Vagina (tissue), 2 donors: Measurements from ENCODE around the gene TOP3B. TPM values are rescaled to one million over a fixed set of nuclear protein-coding genes. Genes with fewer than 3 reads are reported as not detected.

Experiments used
- DNase-seq, 2 donors: peaks; one replicate each; pipeline ENCODE4 v3.0.0-alpha.2; 2017; ENCODE audit errors: extremely low spot score in 2 of 2
- H3K27ac ChIP-seq: fragments of 200-600 bp; sonication (generic); one replicate; pipeline ENCODE4 v1.5.1; 2019
- H3K27me3 ChIP-seq: fragments of 200-600 bp; sonication (generic); one replicate; pipeline ENCODE4 v1.5.1; 2019
- H3K36me3 ChIP-seq, 2 donors: fragments of 200-600 bp; sonication (generic); one replicate each; pipeline ENCODE4 v1.5.1; 2017 to 2019
- H3K4me1 ChIP-seq: fragments of 200-600 bp; sonication (generic); one replicate; pipeline ENCODE4 v1.5.1; 2019
- H3K4me3 ChIP-seq, 2 donors: fragments of 200-600 bp; sonication (generic); 1 replicate in 1 of 2; 2 replicates in 1 of 2; pipeline ENCODE4 v1.5.1; 2016 to 2019
- H3K9me3 ChIP-seq: fragments of 200-600 bp; sonication (generic); one replicate; pipeline ENCODE4 v1.5.1; 2019
- CTCF ChIP-seq, 3 experiments: fragments of 450-650 bp in 2 of 3; fragments of 200-600 bp in 1 of 3; sonication (generic) in 1 of 3; IDR thresholded peaks; one replicate each; pipeline ENCODE4 v1.5.1; 2017 to 2019; ENCODE audit warnings: antibody characterized with exemption in 3 of 3, mild to moderate bottlenecking in 2 of 3, moderate library complexity in 2 of 3
- POLR2A ChIP-seq, 2 donors: fragments of 450-650 bp; IDR thresholded peaks; one replicate each; pipeline ENCODE4 v1.6.1; 2017; ENCODE audit warnings: antibody characterized with exemption in 2 of 2, mild to moderate bottlenecking in 2 of 2, moderate library complexity in 2 of 2
- POLR2AphosphoS5 ChIP-seq, 2 donors: sonication (generic); formaldehyde crosslinking; IDR thresholded peaks; one replicate each; pipeline ENCODE4 v1.9.0; 2017; ENCODE audit warnings: antibody characterized with exemption in 2 of 2, mild to moderate bottlenecking in 2 of 2, low read depth in 1 of 2; ENCODE audit not compliant: insufficient read depth in 1 of 2
- intact Hi-C: fragments of 100-400 bp; cut with DNase I; formaldehyde crosslinking; loops from one replicate; pipeline ENCODE4 v1.15.1; 2023
- total RNA-seq: library from RNA; depleted of rRNA; stranded (reverse); fragments of >200 nt; gene quantifications from one replicate; pipeline ENCODE4 v1.2.3, GENCODE V29; 2016

TOP3B gene
- total RNA-seq, 1 donor from 2014 or later: 42.7 TPM

- H3K9me3 ChIP-seq: no peaks in the 10 kb centered on the region
- no peak overlapping the region for H3K4me3 ChIP-seq
- H3K36me3 ChIP-seq: peaks cover 0 to 25% of the 10 kb centered on the region in 2 donors
- intact Hi-C loops: no loop called here
- no peaks in the 10 kb centered on the region for H3K27me3 ChIP-seq
- H3K27ac ChIP-seq: no peak overlapping the region
- DNase-seq: no peak
- no peaks in the 10 kb centered on the region for H3K4me1 ChIP-seq
- no peak for TF ChIP-seq CTCF (IDR thresholded peaks at IDR 0.05)
- TF ChIP-seq POLR2A (IDR thresholded peaks at IDR 0.05): no peak
- no peak for TF ChIP-seq POLR2AphosphoS5 (IDR thresholded peaks at IDR 0.05; ENCODE audit: insufficient read depth in 1 of 2, low read depth in 1 of 2)
Measured at GRCh38 chr22:21975273-21975672, 7.3 kb downstream of the TOP3B start.

GRCh38 chr22:21974058-21974649, 8.4 kb downstream of the TOP3B start:
- H3K36me3 ChIP-seq: peaks cover 0 to 32% of the 10 kb centered on the region in 2 donors
- H3K27ac ChIP-seq: no peak overlapping the region
- intact Hi-C loops: no loop called here
- TF ChIP-seq CTCF (IDR thresholded peaks at IDR 0.05) (no peak), POLR2A (IDR thresholded peaks at IDR 0.05) (no peak), POLR2AphosphoS5 (IDR thresholded peaks at IDR 0.05; ENCODE audit: insufficient read depth in 1 of 2, low read depth in 1 of 2) (no peak)
- no peak overlapping the region for H3K4me3 ChIP-seq
- no peaks in the 10 kb centered on the region for H3K9me3 ChIP-seq
- DNase-seq: no peak
- H3K27me3 ChIP-seq: no peaks in the 10 kb centered on the region
- no peaks in the 10 kb centered on the region for H3K4me1 ChIP-seq

- no peak for DNase-seq
- TF ChIP-seq POLR2A (IDR thresholded peaks at IDR 0.05) (no peak), POLR2AphosphoS5 (IDR thresholded peaks at IDR 0.05; ENCODE audit: insufficient read depth in 1 of 2, low read depth in 1 of 2) (no peak), CTCF (IDR thresholded peaks at IDR 0.05) (no peak)
- Histone ChIP-seq H3K9me3 (no peaks in the 10 kb centered on the region), H3K4me3 (no peak overlapping the region), H3K27me3 (no peaks in the 10 kb centered on the region), H3K27ac (no peak overlapping the region), H3K36me3 (peaks cover 0 to 44% of the 10 kb centered on the region in 2 donors), H3K4me1 (no peaks in the 10 kb centered on the region)
- intact Hi-C loops: no loop called here
Measured at GRCh38 chr22:21972806-21973205, 9.8 kb downstream of the TOP3B start.

- Histone ChIP-seq H3K27ac (no peak overlapping the region), H3K4me3 (no peak overlapping the region), H3K27me3 (no peaks in the 10 kb centered on the region), H3K4me1 (no peaks in the 10 kb centered on the region), H3K36me3 (peaks cover 0 to 49% of the 10 kb centered on the region in 2 donors), H3K9me3 (no peaks in the 10 kb centered on the region)
- DNase-seq: no peak
- TF ChIP-seq CTCF (IDR thresholded peaks at IDR 0.05): peak in 2 of 3 experiments; percentile 28 to 40
- no peak for TF ChIP-seq POLR2A (IDR thresholded peaks at IDR 0.05)
- no peak for TF ChIP-seq POLR2AphosphoS5 (IDR thresholded peaks at IDR 0.05; ENCODE audit: insufficient read depth in 1 of 2, low read depth in 1 of 2)
- intact Hi-C loops: no loop called here
Measured at GRCh38 chr22:21972293-21972779, 10.3 kb downstream of the TOP3B start.

- intact Hi-C loops: no loop called here
Measured at GRCh38 chr22:21971858-21972275, 10.7 kb downstream of the TOP3B start.

More at GRCh38 chr22:21971858-21972275, 10.7 kb downstream of the TOP3B start:
- H3K9me3 ChIP-seq: no peaks in the 10 kb centered on the region
- no peak overlapping the region for H3K4me3 ChIP-seq
- TF ChIP-seq POLR2A (IDR thresholded peaks at IDR 0.05): no peak
- no peak for TF ChIP-seq CTCF (IDR thresholded peaks at IDR 0.05)
- TF ChIP-seq POLR2AphosphoS5 (IDR thresholded peaks at IDR 0.05; ENCODE audit: insufficient read depth in 1 of 2, low read depth in 1 of 2): no peak
- H3K36me3 ChIP-seq: peaks cover 0 to 54% of the 10 kb centered on the region in 2 donors
- H3K4me1 ChIP-seq: no peaks in the 10 kb centered on the region
- no peaks in the 10 kb centered on the region for H3K27me3 ChIP-seq
- no peak for DNase-seq
- H3K27ac ChIP-seq: no peak overlapping the region
